Brain pericyte (primary cell): ENCODE measurements around the gene CETP.
"Not testable (repeated sequence)": the region's sequence is repeated elsewhere in the genome, so short reads cannot be mapped to it uniquely, and the experiment has no call there.

ENCODE experiments used
- DNase-seq: peaks from one replicate; pipeline ENCODE4 v3.0.0-alpha.2; 2012; ENCODE audit warnings: low read depth, low spot score

CETP gene

DNA sequence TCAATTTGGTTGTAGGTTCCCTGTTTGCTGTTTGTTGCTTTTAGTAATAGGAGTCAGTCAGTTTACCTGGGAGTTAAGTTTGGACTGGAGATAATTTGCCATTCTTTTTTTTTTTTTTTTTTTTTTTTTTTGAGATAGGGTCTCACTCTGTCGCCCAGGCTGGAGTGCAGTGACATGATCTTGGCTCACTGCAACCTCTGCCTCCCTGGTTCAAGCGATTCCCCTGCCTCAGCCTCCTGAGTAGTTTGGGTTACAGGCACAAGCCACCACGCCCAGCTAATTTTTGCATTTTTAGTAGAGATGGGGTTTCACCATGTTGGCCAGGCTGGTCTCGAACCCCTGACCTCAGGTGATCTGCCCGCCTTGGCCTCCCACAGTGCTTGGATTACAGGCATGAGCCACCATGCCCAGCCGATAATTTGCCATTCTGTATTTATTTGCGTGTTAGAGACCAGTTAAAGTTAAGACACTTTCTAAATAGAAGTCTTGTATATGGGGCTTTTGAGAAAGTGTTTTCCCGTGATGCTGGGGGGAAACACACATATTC lies 27.1 kb upstream of the CETP start:
- DNase-seq: not testable (repeated sequence)

DNA sequence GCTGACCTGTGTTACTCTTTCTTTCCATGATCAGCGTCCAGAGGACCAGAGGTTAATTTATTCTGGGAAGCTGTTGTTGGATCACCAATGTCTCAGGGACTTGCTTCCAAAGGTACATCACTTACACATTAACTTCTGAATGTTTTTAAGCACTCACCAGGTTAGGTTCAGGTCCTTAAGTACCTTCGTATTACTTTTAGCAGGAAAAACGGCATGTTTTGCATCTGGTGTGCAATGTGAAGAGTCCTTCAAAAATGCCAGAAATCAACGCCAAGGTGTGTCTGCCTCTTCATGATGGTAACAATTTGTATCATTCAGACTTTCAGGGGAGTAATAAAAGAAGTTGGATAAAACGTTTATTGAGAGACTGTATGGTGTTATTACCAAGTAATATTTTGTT lies 26.5 kb upstream of the CETP start:
- no peak for DNase-seq

DNA sequence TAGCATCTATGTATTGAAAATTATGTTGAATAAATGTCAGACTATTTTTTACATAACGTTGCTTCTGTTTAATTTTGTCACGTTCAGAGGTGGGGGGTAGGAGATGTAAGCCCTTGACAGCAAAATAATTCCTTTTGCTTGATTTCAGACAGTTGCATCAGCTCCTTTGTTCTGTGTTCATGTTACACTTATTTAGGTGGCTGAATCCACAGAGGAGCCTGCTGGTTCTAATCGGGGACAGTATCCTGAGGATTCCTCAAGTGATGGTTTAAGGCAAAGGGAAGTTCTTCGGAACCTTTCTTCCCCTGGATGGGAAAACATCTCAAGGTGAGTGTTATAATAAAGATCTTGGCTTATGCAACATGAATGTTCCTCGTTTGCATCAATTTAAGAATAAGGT lies 25.3 kb upstream of the CETP start:
- DNase-seq: no peak

DNA sequence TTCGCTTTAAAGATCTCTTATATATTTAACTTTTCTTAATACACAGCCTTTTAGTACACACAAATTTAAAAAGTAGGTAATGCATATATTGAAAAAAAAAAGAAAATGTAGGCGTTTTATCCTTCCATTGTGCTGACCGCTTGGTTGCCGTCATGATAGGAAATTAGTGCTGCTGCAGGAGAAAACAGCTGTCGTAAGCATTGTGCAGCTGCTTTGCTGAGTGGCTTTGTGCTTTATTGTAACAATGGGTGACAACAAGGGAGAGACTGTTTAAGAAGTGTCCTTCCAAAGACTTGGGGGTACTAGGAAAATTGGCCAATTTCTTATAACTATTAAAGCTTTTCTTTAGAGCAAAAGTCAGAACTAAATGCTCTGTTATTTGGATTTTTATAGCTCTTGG lies 24.8 kb upstream of the CETP start:
- DNase-seq: no peak

DNA sequence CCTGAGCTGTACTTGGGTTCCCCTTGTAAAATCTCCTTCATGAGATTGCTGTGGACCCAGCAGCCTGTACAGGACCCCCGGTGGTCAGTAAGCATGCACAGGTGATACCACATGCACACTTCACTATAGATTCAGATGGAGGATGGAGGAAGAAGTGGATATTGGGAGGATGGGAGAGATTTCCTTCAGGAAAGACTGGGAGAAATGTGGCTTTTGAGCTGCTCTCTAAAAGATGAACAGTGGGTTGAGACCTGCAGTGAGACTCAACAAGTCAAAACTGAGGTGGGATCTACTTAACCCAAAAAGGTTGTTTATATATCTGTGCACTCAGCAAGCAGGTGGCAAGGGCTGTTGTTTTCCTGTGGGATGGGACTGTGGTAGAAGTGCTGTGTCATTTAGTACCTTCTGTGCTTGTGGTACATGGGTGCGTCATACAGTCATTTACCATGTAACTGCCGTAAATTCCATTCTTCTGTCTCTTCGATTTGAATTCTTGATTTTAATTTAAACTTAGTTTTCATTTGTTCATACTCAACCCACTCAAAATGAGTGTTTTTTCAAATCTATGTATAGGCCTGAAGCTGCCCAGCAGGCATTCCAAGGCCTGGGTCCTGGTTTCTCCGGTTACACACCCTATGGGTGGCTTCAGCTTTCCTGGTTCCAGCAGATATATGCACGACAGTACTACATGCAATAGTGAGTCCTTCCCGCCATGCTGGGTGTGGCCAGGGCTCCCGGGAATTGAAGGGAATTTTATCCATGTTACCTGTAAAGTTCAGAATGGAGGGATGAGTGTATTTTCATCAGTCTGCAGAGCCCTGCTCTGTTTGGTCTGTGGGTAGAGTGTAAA lies 22.9 kb upstream of the CETP start:
- DNase-seq: no peak

DNA sequence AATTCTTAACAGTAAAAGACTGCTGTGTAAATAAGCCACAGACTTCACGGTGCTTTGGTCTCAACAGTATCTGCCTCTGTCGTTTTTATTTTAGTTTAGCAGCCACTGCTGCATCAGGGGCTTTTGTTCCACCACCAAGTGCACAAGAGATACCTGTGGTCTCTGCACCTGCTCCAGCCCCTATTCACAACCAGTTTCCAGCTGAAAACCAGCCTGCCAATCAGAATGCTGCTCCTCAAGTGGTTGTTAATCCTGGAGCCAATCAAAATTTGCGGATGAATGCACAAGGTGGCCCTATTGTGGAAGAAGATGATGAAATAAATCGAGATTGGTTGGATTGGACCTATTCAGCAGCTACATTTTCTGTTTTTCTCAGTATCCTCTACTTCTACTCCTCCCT lies 21.9 kb upstream of the CETP start:
- DNase-seq: no peak

DNA sequence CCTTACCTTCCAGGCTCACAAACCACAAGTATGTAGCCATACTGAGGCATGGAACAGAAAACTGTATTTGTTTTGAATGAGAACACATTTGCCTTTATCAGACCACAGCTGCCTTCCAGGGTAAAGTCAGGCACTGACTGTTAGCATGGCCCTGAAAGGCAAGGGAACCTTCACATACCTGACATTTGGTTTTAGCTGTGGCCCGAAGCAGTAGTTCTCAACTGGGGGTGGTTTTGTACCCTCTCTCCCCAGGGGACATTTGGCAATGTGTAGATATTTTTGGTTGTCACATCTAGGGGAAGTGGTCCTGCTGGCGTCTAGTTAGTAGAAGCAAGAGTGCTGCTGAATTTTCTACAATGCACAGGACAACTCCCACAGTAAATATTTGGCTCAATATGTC lies 20.7 kb upstream of the CETP start:
- no peak for DNase-seq

DNA sequence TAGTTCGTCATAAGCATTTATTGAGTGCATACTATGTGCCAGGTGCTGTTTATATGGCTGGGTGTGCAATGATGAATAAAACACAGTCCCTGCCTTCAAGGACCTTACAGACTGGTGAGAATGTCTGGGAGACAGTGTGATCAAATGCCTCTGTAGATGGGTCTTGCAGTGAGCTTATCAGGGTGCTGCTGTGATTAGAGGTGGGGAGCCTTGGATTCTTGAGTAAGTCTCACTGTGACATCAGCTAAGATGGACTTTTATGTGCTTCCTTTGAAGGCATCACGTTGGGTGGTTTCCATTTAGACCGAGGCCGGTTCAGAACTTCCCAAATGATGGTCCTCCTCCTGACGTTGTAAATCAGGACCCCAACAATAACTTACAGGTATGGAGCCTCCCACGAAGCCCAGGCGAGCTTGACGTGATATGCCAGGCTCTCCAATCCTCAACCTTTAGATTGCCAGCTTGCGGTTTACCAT lies 19.9 kb upstream of the CETP start:
- DNase-seq: no peak

DNA sequence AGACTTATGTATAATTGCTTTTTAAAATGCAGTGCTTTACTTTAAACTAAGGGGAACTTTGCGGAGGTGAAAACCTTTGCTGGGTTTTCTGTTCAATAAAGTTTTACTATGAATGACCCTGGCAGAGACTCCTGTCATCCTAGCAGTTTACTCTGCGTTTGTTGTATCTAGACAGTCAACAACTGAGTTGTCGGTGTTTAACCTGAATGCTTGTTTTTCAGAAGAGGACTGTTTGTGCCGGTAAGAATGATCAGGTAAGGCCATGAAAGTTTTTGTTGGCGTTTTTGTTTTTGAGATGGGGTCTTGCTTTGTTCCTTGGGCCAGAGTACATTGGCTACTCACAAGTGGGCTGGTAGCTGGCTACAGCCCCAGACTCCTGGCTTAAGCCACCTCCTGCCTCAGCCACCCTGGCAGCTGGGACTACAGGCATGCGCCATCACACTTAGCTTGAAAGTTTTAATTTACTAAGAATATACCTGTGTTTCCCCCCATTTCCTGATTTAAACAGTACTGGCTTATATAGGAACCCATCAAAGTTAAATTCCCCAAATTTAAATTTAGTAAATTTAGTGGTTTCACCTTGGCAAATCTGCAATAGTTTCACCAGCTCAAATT lies 17.9 kb upstream of the CETP start:
- no peak for DNase-seq

DNA sequence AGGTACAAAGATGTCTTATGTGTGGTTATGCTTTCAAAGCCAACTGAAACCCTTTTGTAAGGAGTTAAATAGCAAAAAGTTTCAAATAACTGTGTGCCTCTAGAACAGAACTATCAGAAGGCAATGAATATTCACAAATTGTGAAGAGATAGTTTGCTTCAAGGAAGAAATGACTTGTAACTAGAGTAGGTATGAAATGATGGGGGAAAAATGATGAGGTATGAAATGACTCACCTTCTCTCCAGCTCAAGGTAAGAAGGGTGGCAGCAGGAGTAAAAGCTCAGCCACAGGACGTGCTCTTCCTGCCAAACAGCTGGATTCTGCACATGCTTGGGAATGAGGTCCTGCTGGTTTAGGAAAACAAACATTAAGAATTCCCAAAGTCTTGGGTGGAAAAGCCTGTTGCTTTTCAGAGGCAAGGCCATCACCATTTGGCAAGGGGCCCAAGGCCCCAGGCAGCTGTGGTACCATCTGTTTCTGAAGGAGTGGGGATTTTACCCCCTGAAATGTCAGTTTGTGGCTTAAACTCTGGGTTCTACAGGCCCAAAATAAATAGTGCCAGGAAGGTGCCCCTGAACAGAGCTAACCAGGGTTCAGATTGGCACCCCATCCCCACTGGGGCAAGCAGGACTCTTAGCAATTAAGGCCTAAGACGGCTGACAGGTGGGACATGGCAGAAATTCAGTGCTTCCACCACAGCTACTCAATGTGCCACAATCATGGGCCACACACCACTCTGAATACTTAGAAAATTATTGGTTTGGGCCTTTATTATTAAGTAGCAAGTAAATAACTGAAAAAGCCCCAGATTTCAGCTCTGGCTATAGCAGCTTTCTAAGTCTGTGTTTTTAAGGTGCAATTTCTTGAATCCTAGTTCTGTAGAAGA lies 16.6 kb upstream of the CETP start:
- DNase-seq: no peak

DNA sequence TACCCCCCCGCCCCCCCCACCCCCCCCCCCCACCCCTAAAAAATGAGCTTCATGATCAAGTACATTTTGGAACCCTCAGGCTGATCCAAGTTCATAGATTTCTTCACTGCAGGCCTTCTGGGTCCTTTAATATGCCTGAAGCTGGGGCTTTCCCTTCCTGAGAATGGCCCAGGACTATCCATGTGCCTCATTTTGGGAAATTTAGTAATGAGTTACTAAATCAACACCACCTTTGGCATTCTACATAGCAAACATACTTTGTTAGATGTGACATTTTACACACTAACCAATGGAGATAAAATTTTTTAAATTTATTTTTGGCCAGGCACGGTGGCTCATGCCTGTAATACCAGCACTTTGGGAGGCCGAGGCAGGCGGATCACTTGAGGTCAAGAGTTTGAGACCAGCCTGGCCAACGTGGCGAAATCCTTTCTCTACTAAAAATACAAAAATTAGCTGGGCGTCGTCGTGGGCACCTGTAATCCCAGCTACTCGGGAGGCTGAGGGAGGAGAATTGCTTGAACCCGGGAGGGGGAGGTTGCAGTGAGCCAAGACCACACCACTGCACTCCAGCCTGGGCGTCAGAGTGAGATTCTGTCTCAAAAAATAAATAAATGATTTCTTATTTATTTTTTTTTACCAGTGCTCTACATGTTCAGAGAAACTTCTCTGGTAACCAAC lies 15.8 kb upstream of the CETP start:
- no peak for DNase-seq

DNA sequence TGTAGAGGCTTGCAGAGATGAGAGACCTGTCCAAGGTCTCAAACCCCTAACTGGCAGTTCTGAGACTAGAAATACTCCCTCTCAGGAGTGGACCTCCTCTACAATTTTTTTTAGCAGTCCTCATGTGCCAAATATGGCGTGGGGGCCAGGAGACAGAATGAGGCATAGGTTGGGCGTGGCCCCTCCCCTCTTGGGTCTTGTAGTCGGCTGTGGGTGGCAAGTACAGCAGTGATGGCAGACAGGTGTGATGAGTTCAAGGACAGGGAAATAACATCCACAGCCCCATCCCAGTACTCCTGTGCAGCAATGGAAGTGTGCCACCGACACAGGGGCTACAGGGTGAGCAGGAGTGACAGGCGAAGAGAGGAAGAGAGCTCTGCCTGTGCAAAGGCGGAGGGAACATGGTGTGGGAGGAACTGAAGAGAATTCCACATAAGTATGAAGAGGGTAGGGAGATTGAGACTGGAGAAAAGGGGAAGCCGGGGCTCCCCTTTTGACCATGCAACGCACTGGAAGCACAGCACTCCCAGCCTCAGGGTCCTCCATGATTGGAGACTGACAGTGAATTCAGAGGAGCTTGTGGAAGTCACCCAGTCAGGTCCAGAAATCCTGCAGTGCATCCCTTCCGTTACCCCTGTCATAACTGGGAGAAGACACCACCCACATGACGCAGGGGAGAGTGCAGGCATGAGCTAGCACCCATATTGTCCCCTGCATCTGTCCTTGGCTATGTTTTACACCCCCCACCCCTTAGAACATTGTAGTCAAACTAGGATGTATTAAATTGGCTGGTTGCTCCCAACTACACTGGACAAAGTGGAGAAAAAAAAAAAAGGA lies 14.8 kb upstream of the CETP start:
- no peak for DNase-seq

DNA sequence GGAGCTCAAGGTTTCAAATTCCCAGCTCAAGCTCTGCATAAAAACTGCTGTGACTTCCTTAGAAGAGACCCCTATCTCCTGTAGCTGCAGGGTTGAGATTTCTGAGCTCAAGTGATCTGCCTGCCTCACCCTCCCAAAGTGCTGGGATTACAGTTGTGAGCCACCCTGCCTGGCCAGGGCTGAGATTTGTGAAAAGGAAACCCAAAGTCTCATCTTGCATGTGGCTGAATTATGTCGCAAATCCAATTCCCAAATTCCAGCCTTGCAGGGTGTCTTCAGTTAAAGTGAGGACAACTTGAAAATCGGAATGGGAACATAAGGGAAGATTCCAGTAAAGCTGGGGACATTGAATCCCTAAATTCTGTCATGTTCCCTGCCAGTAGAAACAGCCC lies 14.2 kb upstream of the CETP start:
- no peak for DNase-seq

DNA sequence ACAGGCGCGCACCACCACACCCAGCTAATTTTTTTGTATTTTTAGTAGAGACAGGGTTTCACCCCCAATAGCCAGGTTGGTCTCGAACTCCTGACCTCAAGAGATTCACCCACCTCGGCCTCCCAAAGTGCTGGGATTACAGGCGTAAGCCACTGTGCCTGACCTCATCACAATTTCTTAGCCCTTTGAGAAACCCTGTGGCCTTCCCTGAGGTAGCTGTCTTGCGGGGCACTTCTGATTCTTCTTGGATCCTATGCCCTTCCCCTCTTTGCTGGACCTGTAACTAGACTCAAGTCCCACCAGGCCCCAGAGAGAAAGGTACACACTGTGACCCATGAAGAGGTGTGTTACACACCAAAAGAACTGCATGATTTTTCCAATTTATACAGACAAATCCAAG lies 13.5 kb upstream of the CETP start:
- DNase-seq: no peak

DNA sequence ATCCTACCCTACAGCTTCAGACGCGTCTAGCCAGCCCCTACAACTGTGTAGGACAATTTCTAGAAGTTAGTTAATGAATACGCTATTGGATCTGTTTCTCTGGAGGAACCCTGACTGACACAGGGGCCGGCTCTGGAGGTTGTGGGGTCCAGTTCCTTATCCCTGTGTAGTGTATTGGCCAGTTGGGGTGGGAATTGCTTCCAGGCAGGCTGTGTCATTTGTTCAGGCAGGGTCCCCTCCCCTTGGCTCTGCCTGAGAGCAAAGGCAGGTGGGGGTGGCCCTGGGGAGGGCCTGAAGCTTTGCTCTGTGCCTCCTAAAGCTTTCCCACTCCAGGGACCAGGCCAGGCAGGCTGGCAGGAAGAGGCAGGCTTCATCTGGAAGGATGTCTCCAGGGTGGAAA lies 11.7 kb upstream of the CETP start:
- no peak for DNase-seq

DNA sequence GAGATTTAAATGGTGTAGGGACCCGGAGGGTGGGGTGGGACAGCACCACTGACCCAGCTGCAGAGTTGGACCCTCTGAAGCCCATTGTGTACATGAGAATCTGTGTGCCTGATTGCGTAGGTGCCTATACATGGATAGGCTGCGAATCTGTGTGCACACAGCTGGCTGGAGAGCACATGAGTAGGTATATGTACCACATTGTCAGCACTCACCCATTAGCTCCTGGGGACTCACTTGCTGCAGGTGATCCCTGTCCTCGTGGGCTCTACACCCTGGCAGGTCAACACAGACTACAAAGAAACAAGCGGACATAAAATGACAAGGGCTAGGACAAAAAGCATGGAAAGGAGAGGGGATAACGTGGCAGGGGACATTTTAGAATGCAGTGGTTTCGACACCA lies 11.3 kb upstream of the CETP start:
- DNase-seq: no peak

DNA sequence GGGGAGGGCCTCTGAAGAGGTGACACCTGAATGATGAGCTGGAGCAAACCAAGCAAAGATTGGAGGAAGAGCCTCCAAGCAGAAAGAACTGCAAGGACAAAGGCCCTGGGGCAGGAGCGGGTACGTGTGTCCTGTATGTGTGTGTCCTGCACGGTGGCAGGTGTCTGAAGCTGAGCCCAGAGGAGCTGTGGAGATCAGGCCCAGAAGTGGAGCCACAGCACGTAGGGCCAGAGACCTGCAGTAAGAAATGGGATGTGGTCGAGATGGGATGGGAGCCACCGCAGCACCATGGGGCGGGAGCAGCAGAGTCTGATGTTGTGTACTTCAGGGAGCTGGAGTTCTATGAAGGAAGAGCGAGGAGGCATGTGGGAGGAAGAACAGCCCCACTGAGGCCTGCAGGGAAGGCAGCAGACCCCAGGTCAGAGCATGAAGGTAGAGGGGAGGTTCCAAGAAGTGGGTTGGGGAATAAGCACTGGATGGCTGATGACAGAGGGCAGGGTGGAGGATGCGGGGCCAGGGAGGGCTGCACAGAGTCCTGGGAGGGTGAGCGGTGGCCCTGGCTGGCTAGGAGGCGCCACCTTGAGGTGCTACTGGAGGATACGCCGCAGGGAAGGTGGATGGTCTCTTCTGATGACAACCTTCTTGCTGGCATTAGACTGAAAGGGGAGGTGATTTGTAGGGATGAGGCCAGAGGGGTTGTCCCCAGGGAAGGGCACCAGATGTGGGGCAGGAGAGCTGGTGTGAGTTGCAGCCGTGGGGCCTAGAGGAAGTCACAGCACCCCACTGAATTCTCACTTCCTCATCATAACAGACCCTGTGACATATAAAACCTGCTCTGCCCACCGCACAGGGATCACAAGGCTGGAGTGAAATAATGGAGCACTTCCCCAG lies 10.6 kb upstream of the CETP start:
- no peak for DNase-seq

DNA sequence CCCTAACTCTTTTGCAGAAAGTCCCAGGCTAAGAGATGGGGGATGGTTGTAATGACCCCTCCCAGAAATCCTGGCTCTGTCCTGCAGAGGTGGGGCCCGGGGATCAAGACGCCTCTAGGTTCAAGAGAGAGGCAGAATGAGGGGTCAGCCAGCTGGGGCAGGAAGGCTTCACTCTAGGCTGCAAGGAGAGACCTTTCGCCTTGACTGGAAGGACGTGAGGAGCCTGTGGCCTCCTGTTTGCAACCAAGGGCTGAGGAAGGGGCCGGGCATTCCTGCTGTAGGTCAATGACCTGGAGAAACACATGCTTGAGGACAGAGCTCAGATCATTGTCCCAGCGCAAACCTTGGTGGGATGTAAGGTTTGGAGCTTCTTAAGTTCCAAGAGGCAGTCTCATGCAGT lies 8.7 kb upstream of the CETP start:
- DNase-seq: no peak

DNA sequence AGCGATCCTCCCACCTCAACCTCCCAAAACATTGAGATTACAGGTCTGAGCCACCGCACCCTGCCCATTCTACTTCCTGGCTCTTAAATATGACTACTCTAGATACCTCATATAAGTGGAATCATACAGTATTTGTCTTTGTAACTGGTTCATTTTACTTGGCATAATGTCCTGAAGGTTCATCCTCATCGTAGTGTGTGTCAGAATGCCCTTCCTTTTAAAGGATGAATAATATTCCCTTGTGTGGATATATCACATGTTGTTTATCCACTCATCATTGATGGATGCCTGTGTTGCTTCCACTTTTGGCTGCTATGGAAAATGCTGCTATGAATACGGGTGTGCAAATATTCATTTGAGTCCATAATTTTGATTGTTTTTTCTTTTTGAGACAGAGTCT lies 5.7 kb upstream of the CETP start:
- no peak for DNase-seq

DNA sequence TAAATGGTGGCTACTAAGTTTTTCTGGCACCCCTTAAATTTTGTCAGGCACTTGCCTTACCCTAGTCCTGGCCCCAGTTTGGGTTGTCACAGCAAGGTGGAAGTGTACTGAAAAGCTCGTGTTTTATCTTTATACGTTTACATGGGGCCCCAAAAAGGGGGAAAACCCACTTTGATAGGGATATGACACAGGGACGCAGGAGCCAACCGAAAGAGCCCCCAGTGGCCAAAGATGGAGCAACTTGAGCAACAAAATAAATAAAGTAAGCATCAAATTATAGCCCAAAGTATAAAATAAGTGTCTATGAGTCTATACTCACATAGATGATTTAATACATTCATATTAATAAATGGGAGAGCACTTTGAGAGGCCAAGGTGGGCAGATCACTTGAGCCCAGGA lies 5.0 kb upstream of the CETP start:
- DNase-seq: no peak
